Endothelial cell (in vitro differentiated cells): ENCODE data around the gene UBAP1L. TPM values are rescaled to one million over a fixed set of nuclear protein-coding genes. Genes with fewer than 3 reads are reported as not detected.
A peak's percentile ranks its signal among the peaks of the same experiment; 100 is the strongest.

ENCODE experiments used
- DNase-seq: peaks from one replicate; pipeline ENCODE4 v3.0.0; 2021; ENCODE audit warnings: low spot score
- H3K27ac Mint-ChIP-seq: one replicate; pipeline ENCODE4 v1.8.0; 2021; ENCODE audit warnings: mixed read lengths, inconsistent platforms; ENCODE audit not compliant: unreplicated experiment
- H3K27me3 Mint-ChIP-seq: one replicate; pipeline ENCODE4 v1.8.0; 2021; ENCODE audit warnings: mild to moderate bottlenecking, moderate library complexity, mixed read lengths, inconsistent platforms; ENCODE audit not compliant: unreplicated experiment
- H3K36me3 Mint-ChIP-seq: one replicate; pipeline ENCODE4 v1.8.0; 2021; ENCODE audit warnings: mild to moderate bottlenecking, low read depth, mixed read lengths, inconsistent platforms; ENCODE audit not compliant: unreplicated experiment
- H3K4me1 Mint-ChIP-seq: one replicate; pipeline ENCODE4 v1.8.0; 2021; ENCODE audit warnings: mild to moderate bottlenecking, mixed read lengths, inconsistent platforms; ENCODE audit not compliant: unreplicated experiment
- H3K4me3 Mint-ChIP-seq: one replicate; pipeline ENCODE4 v1.8.0; 2021; ENCODE audit warnings: mild to moderate bottlenecking, mixed read lengths, inconsistent platforms; ENCODE audit not compliant: unreplicated experiment
- H3K9me3 Mint-ChIP-seq: one replicate; pipeline ENCODE4 v1.8.0; 2021; ENCODE audit warnings: mixed read lengths, inconsistent platforms; ENCODE audit not compliant: unreplicated experiment
- CTCF ChIP-seq: fragments of 200-600 bp; sonication (generic); IDR thresholded peaks from one replicate; pipeline ENCODE4 v1.5.0; 2021; ENCODE audit warnings: antibody characterized with exemption; ENCODE audit not compliant: unreplicated experiment
- total RNA-seq: library from RNA; stranded (reverse); fragmentation: NEBNext Ultra II Directional; extraction: Animal tissue kit (Norgen Biotek cat#: 25700); gene quantifications from one replicate; pipeline ENCODE4 v1.2.1, GENCODE V29; 2021; ENCODE audit not compliant: unreplicated experiment

UBAP1L gene
- total RNA-seq, 1 donor from 2014 or later: 1.8 TPM

GRCh38 chr15:65082303-65082953 is 32.6 kb downstream of the UBAP1L start:
- H3K9me3 Mint-ChIP-seq: no peaks in the 10 kb centered on the region
- H3K27me3 Mint-ChIP-seq: peaks cover 18% of the 10 kb centered on the region
- H3K4me1 Mint-ChIP-seq: peaks cover 31% of the 10 kb centered on the region
- peaks cover 6% of the 10 kb centered on the region for H3K36me3 Mint-ChIP-seq
- H3K4me3 Mint-ChIP-seq: peak overlapping the region; percentile 3
- DNase-seq: no peak
- H3K27ac Mint-ChIP-seq: no peak overlapping the region
- TF ChIP-seq CTCF: no peak

- TF ChIP-seq CTCF: no peak
- Mint-ChIP-seq H3K4me3 (no peak overlapping the region), H3K4me1 (peaks cover 31% of the 10 kb centered on the region), H3K36me3 (peaks cover 6% of the 10 kb centered on the region), H3K27ac (no peak overlapping the region), H3K27me3 (peaks cover 18% of the 10 kb centered on the region), H3K9me3 (no peaks in the 10 kb centered on the region)
- DNase-seq: no peak
These were observed 33.2 kb downstream of the UBAP1L start for GRCh38 chr15:65081758-65082157.

GRCh38 chr15:65081270-65081669 is 33.7 kb downstream of the UBAP1L start:
- DNase-seq: no peak
- no peak overlapping the region for H3K27ac Mint-ChIP-seq
- peaks cover 6% of the 10 kb centered on the region for H3K36me3 Mint-ChIP-seq
- H3K27me3 Mint-ChIP-seq: peaks cover 18% of the 10 kb centered on the region
- no peaks in the 10 kb centered on the region for H3K9me3 Mint-ChIP-seq
- peaks cover 31% of the 10 kb centered on the region for H3K4me1 Mint-ChIP-seq
- no peak overlapping the region for H3K4me3 Mint-ChIP-seq
- TF ChIP-seq CTCF: no peak

GRCh38 chr15:65079580-65079979 is 35.4 kb downstream of the UBAP1L start:
- Mint-ChIP-seq H3K4me3 (no peak overlapping the region), H3K27ac (no peak overlapping the region), H3K36me3 (peaks cover 6% of the 10 kb centered on the region), H3K27me3 (peaks cover 18% of the 10 kb centered on the region), H3K9me3 (no peaks in the 10 kb centered on the region), H3K4me1 (peaks cover 31% of the 10 kb centered on the region)
- no peak for DNase-seq
- TF ChIP-seq CTCF: no peak

GRCh38 chr15:65077981-65078352 is 37.0 kb downstream of the UBAP1L start:
- peak; percentile 74 for DNase-seq
- H3K27me3 Mint-ChIP-seq: peaks cover 14% of the 10 kb centered on the region
- no peak for TF ChIP-seq CTCF
- no peak overlapping the region for H3K27ac Mint-ChIP-seq
- H3K4me3 Mint-ChIP-seq: peak overlapping the region; percentile 16
- peaks cover 16% of the 10 kb centered on the region for H3K4me1 Mint-ChIP-seq
- no peaks in the 10 kb centered on the region for H3K9me3 Mint-ChIP-seq
- H3K36me3 Mint-ChIP-seq: peaks cover 6% of the 10 kb centered on the region
